G401 (cell line): Measurements from ENCODE around the gene GPRC5C. TPM values are rescaled to one million over a fixed set of nuclear protein-coding genes. Genes with fewer than 3 reads are reported as not detected.
A peak's percentile ranks its signal among the peaks of the same experiment; 100 is the strongest.
"Not testable (repeated sequence)": the region's sequence is repeated elsewhere in the genome, so short reads cannot be mapped to it uniquely, and the experiment has no call there.

Experiments used
- DNase-seq: peaks from one replicate; pipeline ENCODE4 v3.0.0-alpha.2; 2015; ENCODE audit warnings: low spot score
- in situ Hi-C: cut with HindIII; loops from 2 replicates; pipeline ENCODE4 v1.10.0; 2016; ENCODE audit warnings: low sequenced_read_pairs, mixed read lengths
- total RNA-seq: library from RNA; depleted of rRNA; stranded (reverse); fragments of >200 nt; shearing (Covaris generic); gene quantifications from 2 replicates; pipeline ENCODE4 v1.2.3, GENCODE V29; 2014; rRNA removed

The GPRC5C gene
- total RNA-seq, 1 experiment from 2014 or later = 9.4 TPM

GRCh38 chr17:74488276-74488675 is 56.4 kb downstream of the GPRC5C start:
- in situ Hi-C loops, DNase-seq: not testable (repeated sequence)

GRCh38 chr17:74490716-74491115 is 58.8 kb downstream of the GPRC5C start:
- DNase-seq = no peak
- in situ Hi-C loops = no loop called here

- in situ Hi-C loops = no loop called here
- no peak for DNase-seq
Observed at GRCh38 chr17:74491626-74492025, 59.7 kb downstream of the GPRC5C start.

GRCh38 chr17:74493331-74493833 is 61.5 kb downstream of the GPRC5C start:
- in situ Hi-C loops = no loop called here
- peak; percentile 76 for DNase-seq

Other genes starting within 250 kb of the GPRC5C start
- gene RPL38, start 228.4 kb upstream of the GPRC5C start, total RNA-seq = 1,888 and 3,125 TPM in 2 replicates
- 3.4 and 7.6 TPM in 2 replicates for gene TTYH2, start 218.5 kb upstream of the GPRC5C start, total RNA-seq
- not detected in 2 replicates for gene DNAI2, start 157.9 kb upstream of the GPRC5C start, total RNA-seq
- gene KIF19, start 105.9 kb upstream of the GPRC5C start, total RNA-seq = not detected in 2 replicates
- gene BTBD17, start 70.2 kb upstream of the GPRC5C start, total RNA-seq = not detected in 2 replicates
- not detected in 2 replicates for gene GPR142, start 64.6 kb upstream of the GPRC5C start, total RNA-seq
- not detected in 2 replicates for gene CD300A, start 34.5 kb downstream of the GPRC5C start, total RNA-seq
- not detected in 2 replicates for gene CD300LB, start 99.4 kb downstream of the GPRC5C start, total RNA-seq
- gene CD300C, start 114.0 kb downstream of the GPRC5C start, total RNA-seq = not detected in 2 replicates
- not detected in 2 replicates for gene CD300H, start 135.4 kb downstream of the GPRC5C start, total RNA-seq
- not detected in 2 replicates for gene CD300LD, start 160.2 kb downstream of the GPRC5C start, total RNA-seq
- gene CD300E, start 191.7 kb downstream of the GPRC5C start, total RNA-seq = not detected in 2 replicates